ENCODE data around the gene FGD2. TPM values are rescaled to one million over a fixed set of nuclear protein-coding genes. Genes with fewer than 3 reads are reported as not detected.

The FGD2 gene
- total RNA-seq, 1 donor from 2014 or later = 0.65 TPM

GRCh38 chr6:37021356-37022129, 16.1 kb downstream of the FGD2 start:
- peak overlapping the region; percentile 70 for H3K27ac Mint-ChIP-seq
- H3K36me3 Mint-ChIP-seq (ENCODE audit: low read depth) = peaks cover 3% of the 10 kb centered on the region
- no peaks in the 10 kb centered on the region for H3K9me3 Mint-ChIP-seq
- DNase-seq (ENCODE audit: low spot score) = peak; percentile 74
- H3K4me1 Mint-ChIP-seq (ENCODE audit: low read depth) = peaks cover 87% of the 10 kb centered on the region
- intact Hi-C loops (cut with micrococcal nuclease) = no loop called here
- no peak overlapping the region for H3K4me3 Mint-ChIP-seq
- H3K27me3 Mint-ChIP-seq (ENCODE audit: insufficient read depth) = no peaks in the 10 kb centered on the region

- H3K36me3 Mint-ChIP-seq (ENCODE audit: low read depth) = peaks cover 3% of the 10 kb centered on the region
- H3K4me3 Mint-ChIP-seq = no peak overlapping the region
- no peaks in the 10 kb centered on the region for H3K27me3 Mint-ChIP-seq (ENCODE audit: insufficient read depth)
- H3K27ac Mint-ChIP-seq = peak overlapping the region; percentile 75
- peaks cover 83% of the 10 kb centered on the region for H3K4me1 Mint-ChIP-seq (ENCODE audit: low read depth)
- no peak for DNase-seq (ENCODE audit: low spot score)
- intact Hi-C loops (cut with micrococcal nuclease) = no loop called here
- H3K9me3 Mint-ChIP-seq = no peaks in the 10 kb centered on the region
Measured at GRCh38 chr6:37022135-37022863, 16.8 kb downstream of the FGD2 start.

GRCh38 chr6:37024656-37025337, 19.3 kb downstream of the FGD2 start:
- H3K4me1 Mint-ChIP-seq (ENCODE audit: low read depth) = peaks cover 72% of the 10 kb centered on the region
- peaks cover 3% of the 10 kb centered on the region for H3K36me3 Mint-ChIP-seq (ENCODE audit: low read depth)
- DNase-seq (ENCODE audit: low spot score) = no peak
- intact Hi-C loops (cut with micrococcal nuclease) = loop anchor here (5.0 kb wide), 1 partner anchor 78 kb away; no protein-coding TSS in a partner anchor
- H3K27ac Mint-ChIP-seq = peak overlapping the region; percentile 83
- no peaks in the 10 kb centered on the region for H3K9me3 Mint-ChIP-seq
- peak overlapping the region; percentile 15 for H3K4me3 Mint-ChIP-seq
- no peaks in the 10 kb centered on the region for H3K27me3 Mint-ChIP-seq (ENCODE audit: insufficient read depth)

GRCh38 chr6:37025621-37026466, 20.4 kb downstream of the FGD2 start:
- Mint-ChIP-seq H3K4me3 (no peak overlapping the region), H3K9me3 (peaks cover 5% of the 10 kb centered on the region), H3K4me1 (ENCODE audit: low read depth) (peaks cover 76% of the 10 kb centered on the region), H3K27ac (peak overlapping the region; percentile 57), H3K36me3 (ENCODE audit: low read depth) (peaks cover 6% of the 10 kb centered on the region), H3K27me3 (ENCODE audit: insufficient read depth) (no peaks in the 10 kb centered on the region)
- DNase-seq (ENCODE audit: low spot score) = no peak
- intact Hi-C loops (cut with micrococcal nuclease) = loop anchor here (5.0 kb wide), 1 partner anchor 76 kb away; no protein-coding TSS in a partner anchor

GRCh38 chr6:37027036-37027720, 21.7 kb downstream of the FGD2 start:
- intact Hi-C loops (cut with micrococcal nuclease) = loop anchor here (5.0 kb wide), 1 partner anchor 75 kb away; no protein-coding TSS in a partner anchor
- no peak overlapping the region for H3K4me3 Mint-ChIP-seq

GRCh38 chr6:37027811-37028469, 22.5 kb downstream of the FGD2 start:
- no peak for DNase-seq (ENCODE audit: low spot score)
- no peak overlapping the region for H3K4me3 Mint-ChIP-seq
- peaks cover 63% of the 10 kb centered on the region for H3K4me1 Mint-ChIP-seq (ENCODE audit: low read depth)
- no peaks in the 10 kb centered on the region for H3K27me3 Mint-ChIP-seq (ENCODE audit: insufficient read depth)
- intact Hi-C loops (cut with micrococcal nuclease) = loop anchor here (2.0 to 5.0 kb wide), 2 partner anchors 74 to 181 kb away; no protein-coding TSS in a partner anchor
- no peak overlapping the region for H3K27ac Mint-ChIP-seq
- peaks cover 5% of the 10 kb centered on the region for H3K9me3 Mint-ChIP-seq
- H3K36me3 Mint-ChIP-seq (ENCODE audit: low read depth) = peaks cover 10% of the 10 kb centered on the region

More at GRCh38 chr6:37027036-37027720, 21.7 kb downstream of the FGD2 start:
- H3K27me3 Mint-ChIP-seq (ENCODE audit: insufficient read depth) = no peaks in the 10 kb centered on the region
- no peak overlapping the region for H3K27ac Mint-ChIP-seq
- H3K9me3 Mint-ChIP-seq = peaks cover 5% of the 10 kb centered on the region
- peaks cover 66% of the 10 kb centered on the region for H3K4me1 Mint-ChIP-seq (ENCODE audit: low read depth)
- peaks cover 7% of the 10 kb centered on the region for H3K36me3 Mint-ChIP-seq (ENCODE audit: low read depth)
- DNase-seq (ENCODE audit: low spot score) = no peak

- no peak overlapping the region for H3K4me3 Mint-ChIP-seq
- intact Hi-C loops (cut with micrococcal nuclease) = loop anchor here (1.0 to 5.0 kb wide), 4 partner anchors 12 to 179 kb away; no protein-coding TSS in a partner anchor
Measured at GRCh38 chr6:37029249-37029971, 24.0 kb downstream of the FGD2 start.

GRCh38 chr6:37030599-37030998, 25.1 kb downstream of the FGD2 start:
- Mint-ChIP-seq H3K4me1 (ENCODE audit: low read depth) (peaks cover 58% of the 10 kb centered on the region), H3K36me3 (ENCODE audit: low read depth) (peaks cover 9% of the 10 kb centered on the region), H3K27me3 (ENCODE audit: insufficient read depth) (no peaks in the 10 kb centered on the region), H3K9me3 (peaks cover 5% of the 10 kb centered on the region), H3K4me3 (no peak overlapping the region), H3K27ac (peak overlapping the region; percentile 76)
- intact Hi-C loops (cut with micrococcal nuclease) = no loop called here
- no peak for DNase-seq (ENCODE audit: low spot score)

More at GRCh38 chr6:37029249-37029971, 24.0 kb downstream of the FGD2 start:
- no peak for DNase-seq (ENCODE audit: low spot score)
- Mint-ChIP-seq H3K27ac (peak overlapping the region; percentile 79), H3K9me3 (peaks cover 5% of the 10 kb centered on the region), H3K4me1 (ENCODE audit: low read depth) (peaks cover 63% of the 10 kb centered on the region), H3K27me3 (ENCODE audit: insufficient read depth) (no peaks in the 10 kb centered on the region), H3K36me3 (ENCODE audit: low read depth) (peaks cover 9% of the 10 kb centered on the region)

GRCh38 chr6:37032239-37032638, 26.8 kb downstream of the FGD2 start:
- intact Hi-C loops (cut with micrococcal nuclease) = no loop called here
- H3K4me3 Mint-ChIP-seq = no peak overlapping the region
- H3K36me3 Mint-ChIP-seq (ENCODE audit: low read depth) = peaks cover 9% of the 10 kb centered on the region
- H3K27me3 Mint-ChIP-seq (ENCODE audit: insufficient read depth) = no peaks in the 10 kb centered on the region
- peaks cover 5% of the 10 kb centered on the region for H3K9me3 Mint-ChIP-seq
- H3K27ac Mint-ChIP-seq = peak overlapping the region; percentile 77
- no peak for DNase-seq (ENCODE audit: low spot score)
- H3K4me1 Mint-ChIP-seq (ENCODE audit: low read depth) = peaks cover 50% of the 10 kb centered on the region

GRCh38 chr6:37033255-37033654, 27.8 kb downstream of the FGD2 start:
- Mint-ChIP-seq H3K4me1 (ENCODE audit: low read depth) (peaks cover 51% of the 10 kb centered on the region), H3K36me3 (ENCODE audit: low read depth) (peaks cover 9% of the 10 kb centered on the region), H3K4me3 (peak overlapping the region; percentile 58), H3K27me3 (ENCODE audit: insufficient read depth) (no peaks in the 10 kb centered on the region), H3K9me3 (peaks cover 5% of the 10 kb centered on the region), H3K27ac (peak overlapping the region; percentile 77)
- no peak for DNase-seq (ENCODE audit: low spot score)
- intact Hi-C loops (cut with micrococcal nuclease) = loop anchor here (1.0 kb wide), 2 partner anchors 15 to 140 kb away; no protein-coding TSS in a partner anchor

Data from activated T-helper 1 cell treated with anti-CD3 and anti-CD28 coated beads, Interleukin-12 subunit alpha, Interleukin-12 subunit beta, Interleukin-2, Interleukin-4 antibody, amounts not matched to agents 30 ng/mL and 10 ng/mL and 1 ng/mL, durations not matched to agents 14 hours and 24 hours and 36 hours (primary cell).